ENCODE results near the gene KRTAP5-10.
"Not testable (repeated sequence)": the region's sequence is repeated elsewhere in the genome, so short reads cannot be mapped to it uniquely, and the experiment has no call there.

The KRTAP5-10 gene

GRCh38 chr11:71588822-71589545 is 23.6 kb downstream of the KRTAP5-10 start:
- in situ Hi-C loops (cut with HindIII; ENCODE audit: low sequenced_read_pairs); DNase-seq (ENCODE audit: low read depth); H3K4me3 ChIP-seq (ENCODE audit: low read depth, low read length): not testable (repeated sequence)

- in situ Hi-C loops (cut with HindIII; ENCODE audit: low sequenced_read_pairs): not testable (repeated sequence)
Measured at GRCh38 chr11:71589546-71589920, 24.2 kb downstream of the KRTAP5-10 start.

GRCh38 chr11:71603221-71603620 is 37.9 kb downstream of the KRTAP5-10 start:
- DNase-seq (ENCODE audit: low read depth); H3K4me3 ChIP-seq (ENCODE audit: low read depth, low read length); in situ Hi-C loops (cut with HindIII; ENCODE audit: low sequenced_read_pairs): not testable (repeated sequence)

More at GRCh38 chr11:71589546-71589920, 24.2 kb downstream of the KRTAP5-10 start:
- not testable (repeated sequence) for H3K4me3 ChIP-seq (ENCODE audit: low read depth, low read length); DNase-seq (ENCODE audit: low read depth)

- DNase-seq (ENCODE audit: low read depth); H3K4me3 ChIP-seq (ENCODE audit: low read depth, low read length); in situ Hi-C loops (cut with HindIII; ENCODE audit: low sequenced_read_pairs): not testable (repeated sequence)
Measured at GRCh38 chr11:71604798-71605488, 39.6 kb downstream of the KRTAP5-10 start.

GRCh38 chr11:71606853-71607519 is 41.6 kb downstream of the KRTAP5-10 start:
- in situ Hi-C loops (cut with HindIII; ENCODE audit: low sequenced_read_pairs); DNase-seq (ENCODE audit: low read depth); H3K4me3 ChIP-seq (ENCODE audit: low read depth, low read length): not testable (repeated sequence)

GRCh38 chr11:71607520-71608216 is 42.3 kb downstream of the KRTAP5-10 start:
- DNase-seq (ENCODE audit: low read depth); H3K4me3 ChIP-seq (ENCODE audit: low read depth, low read length); in situ Hi-C loops (cut with HindIII; ENCODE audit: low sequenced_read_pairs): not testable (repeated sequence)

GRCh38 chr11:71608272-71608671 is 42.9 kb downstream of the KRTAP5-10 start:
- in situ Hi-C loops (cut with HindIII; ENCODE audit: low sequenced_read_pairs): not testable (repeated sequence)

GRCh38 chr11:71611218-71611910 is 46.0 kb downstream of the KRTAP5-10 start:
- H3K4me3 ChIP-seq (ENCODE audit: low read depth, low read length); DNase-seq (ENCODE audit: low read depth); in situ Hi-C loops (cut with HindIII; ENCODE audit: low sequenced_read_pairs): not testable (repeated sequence)

More at GRCh38 chr11:71608272-71608671, 42.9 kb downstream of the KRTAP5-10 start:
- DNase-seq (ENCODE audit: low read depth); H3K4me3 ChIP-seq (ENCODE audit: low read depth, low read length): not testable (repeated sequence)

- in situ Hi-C loops (cut with HindIII; ENCODE audit: low sequenced_read_pairs); DNase-seq (ENCODE audit: low read depth); H3K4me3 ChIP-seq (ENCODE audit: low read depth, low read length): not testable (repeated sequence)
Measured at GRCh38 chr11:71613931-71614330, 48.6 kb downstream of the KRTAP5-10 start.

- in situ Hi-C loops (cut with HindIII; ENCODE audit: low sequenced_read_pairs); DNase-seq (ENCODE audit: low read depth); H3K4me3 ChIP-seq (ENCODE audit: low read depth, low read length): not testable (repeated sequence)
Measured at GRCh38 chr11:71614366-71614917, 49.1 kb downstream of the KRTAP5-10 start.

- in situ Hi-C loops (cut with HindIII; ENCODE audit: low sequenced_read_pairs); DNase-seq (ENCODE audit: low read depth); H3K4me3 ChIP-seq (ENCODE audit: low read depth, low read length): not testable (repeated sequence)
Measured at GRCh38 chr11:71615003-71615402, 49.6 kb downstream of the KRTAP5-10 start.
